ENCODE results near the gene CTU2. TPM values are rescaled to one million over a fixed set of nuclear protein-coding genes. Genes with fewer than 3 reads are reported as not detected.

CTU2 gene
- total and polyA plus RNA-seq, 2 donors (not counting 1 experiment from before 2014, with no cell fraction given): 18.4 to 23.7 TPM

GRCh38 chr16:88733630-88734360, 27.5 kb downstream of the CTU2 start:
- no peaks in the 10 kb centered on the region for H3K27me3 Mint-ChIP-seq
- ATAC-seq (ENCODE audit: low read depth): no peak
- H3K9me3 Mint-ChIP-seq (ENCODE audit: insufficient read depth): no peaks in the 10 kb centered on the region
- no peak overlapping the region for H3K27ac Mint-ChIP-seq
- H3K4me1 Mint-ChIP-seq: peaks cover 5% of the 10 kb centered on the region
- Histone ChIP-seq H4K20me1 (ENCODE audit: control insufficient read depth, insufficient read depth, low read length, poor library complexity, severe bottlenecking) (peaks cover 27% of the 10 kb centered on the region), H3K4me3 (ENCODE audit: control extremely low read depth in 1 of 5, extremely low read depth in 1 of 5, insufficient read depth in 1 of 5, low read depth in 2 of 5, low read length in 4 of 5) (no peak overlapping the region), H3K27me3 (replicated peaks in 1 of 4; ENCODE audit: control extremely low read depth in 1 of 4, control insufficient read depth in 3 of 4, insufficient read depth in 4 of 4, low read length in 3 of 4) (no peaks in the 10 kb centered on the region), H3K4me1 (ENCODE audit: control insufficient read depth in 2 of 2, insufficient read depth in 2 of 2, low read length in 2 of 2) (peaks cover 5 to 18% of the 10 kb centered on the region in 2 donors), H3K4me2 (replicated peaks; ENCODE audit: low read depth, low read length, poor library complexity, severe bottlenecking) (no peak overlapping the region), H3K27ac (ENCODE audit: low read length in 2 of 2) (no peak overlapping the region), H3K9me3 (ENCODE audit: control extremely low read depth in 1 of 3, control insufficient read depth in 2 of 3, insufficient read depth in 1 of 3, low read length in 2 of 3) (no peaks in the 10 kb centered on the region), H3K9ac (ENCODE audit: low read length) (no peak overlapping the region), H3K36me3 (replicated peaks in 1 of 2; ENCODE audit: control extremely low read depth in 1 of 2, control insufficient read depth in 1 of 2, extremely low read depth in 1 of 2, insufficient read depth in 2 of 2, low read length in 1 of 2) (peaks cover 0 to 37% of the 10 kb centered on the region in 2 experiments), H2AFZ (ENCODE audit: insufficient read depth, low read depth, low read length, poor library complexity, severe bottlenecking) (no peak overlapping the region), H3K79me2 (ENCODE audit: control insufficient read depth, insufficient read depth, low read length) (peaks cover 11% of the 10 kb centered on the region)
- ChIA-PET POLR2A (no interaction called here), CTCF (interaction anchor here (0.7 to 5.0 kb wide), 5 partner anchors 10 to 474 kb away, joined by 3 to 50 read pairs (median 4); partner anchors contain the start of genes GALNS and TRAPPC2L)
- no peak for DNase-seq
- no peak for TF ChIP-seq EZH2 (IDR thresholded peaks at IDR 0.05; ENCODE audit: borderline replicate concordance, insufficient read depth, low read depth, low read length, poor library complexity, severe bottlenecking)
- TF ChIP-seq, protein P1, sequence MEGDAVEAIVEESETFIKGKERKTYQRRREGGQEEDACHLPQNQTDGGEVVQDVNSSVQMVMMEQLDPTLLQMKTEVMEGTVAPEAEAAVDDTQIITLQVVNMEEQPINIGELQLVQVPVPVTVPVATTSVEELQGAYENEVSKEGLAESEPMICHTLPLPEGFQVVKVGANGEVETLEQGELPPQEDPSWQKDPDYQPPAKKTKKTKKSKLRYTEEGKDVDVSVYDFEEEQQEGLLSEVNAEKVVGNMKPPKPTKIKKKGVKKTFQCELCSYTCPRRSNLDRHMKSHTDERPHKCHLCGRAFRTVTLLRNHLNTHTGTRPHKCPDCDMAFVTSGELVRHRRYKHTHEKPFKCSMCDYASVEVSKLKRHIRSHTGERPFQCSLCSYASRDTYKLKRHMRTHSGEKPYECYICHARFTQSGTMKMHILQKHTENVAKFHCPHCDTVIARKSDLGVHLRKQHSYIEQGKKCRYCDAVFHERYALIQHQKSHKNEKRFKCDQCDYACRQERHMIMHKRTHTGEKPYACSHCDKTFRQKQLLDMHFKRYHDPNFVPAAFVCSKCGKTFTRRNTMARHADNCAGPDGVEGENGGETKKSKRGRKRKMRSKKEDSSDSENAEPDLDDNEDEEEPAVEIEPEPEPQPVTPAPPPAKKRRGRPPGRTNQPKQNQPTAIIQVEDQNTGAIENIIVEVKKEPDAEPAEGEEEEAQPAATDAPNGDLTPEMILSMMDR (IDR thresholded peaks at IDR 0.05): no peak
- whole genome bisulfite sequencing (ENCODE audit: insufficient coverage): 91% methylated on average over 26 of the region's 27 CpGs
- intact Hi-C loops (cut with micrococcal nuclease): no loop called here
- H3K4me3 Mint-ChIP-seq: no peak overlapping the region

DNA sequence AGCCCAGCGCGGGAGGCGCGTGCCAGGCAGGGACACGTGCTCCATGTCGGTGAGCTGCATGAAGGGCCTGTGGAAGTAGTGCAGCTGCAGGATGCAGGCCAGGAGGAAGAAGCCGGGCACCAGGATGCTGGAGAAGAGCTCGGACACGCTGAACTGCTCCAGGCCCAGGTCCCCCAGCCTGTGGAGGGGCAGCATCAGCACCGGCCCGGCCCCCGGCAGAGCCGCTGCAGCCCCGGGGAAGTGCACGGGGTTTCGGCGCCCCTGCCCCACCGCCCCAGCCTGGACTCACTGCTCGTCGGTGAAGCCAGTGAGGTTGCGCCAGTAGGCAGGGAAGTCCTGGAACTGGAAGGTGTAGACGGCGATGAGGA, 28.0 kb downstream of the CTU2 start:
- no peak for TF ChIP-seq EZH2 (IDR thresholded peaks at IDR 0.05; ENCODE audit: borderline replicate concordance, insufficient read depth, low read depth, low read length, poor library complexity, severe bottlenecking)
- TF ChIP-seq, protein P1 (IDR thresholded peaks at IDR 0.05): no peak
- no peak overlapping the region for H3K4me2 ChIP-seq (replicated peaks; ENCODE audit: low read depth, low read length, poor library complexity, severe bottlenecking)
- ChIA-PET POLR2A (no interaction called here), CTCF (interaction anchor here (0.9 to 5.0 kb wide), 4 partner anchors 9 to 473 kb away, joined by 3 to 50 read pairs (median 4); partner anchors contain the start of genes GALNS and TRAPPC2L)
- no peak for DNase-seq
- H3K4me1 ChIP-seq (ENCODE audit: control insufficient read depth in 2 of 2, insufficient read depth in 2 of 2, low read length in 2 of 2): peaks cover 5 to 18% of the 10 kb centered on the region in 2 donors
- H3K9ac ChIP-seq (ENCODE audit: low read length): no peak overlapping the region
- WGBS (ENCODE audit: insufficient coverage): 95% methylated on average over 23 of the region's 23 CpGs
- Mint-ChIP-seq H3K4me1 (peaks cover 6% of the 10 kb centered on the region), H3K27ac (no peak overlapping the region), H3K9me3 (ENCODE audit: insufficient read depth) (no peaks in the 10 kb centered on the region), H3K27me3 (no peaks in the 10 kb centered on the region), H3K4me3 (no peak overlapping the region)
- H3K27ac ChIP-seq (ENCODE audit: low read length in 2 of 2): no peak overlapping the region
- no peaks in the 10 kb centered on the region for H3K9me3 ChIP-seq (ENCODE audit: control extremely low read depth in 1 of 3, control insufficient read depth in 2 of 3, insufficient read depth in 1 of 3, low read length in 2 of 3)
- intact Hi-C loops (cut with micrococcal nuclease): no loop called here
- H3K36me3 ChIP-seq (replicated peaks in 1 of 2; ENCODE audit: control extremely low read depth in 1 of 2, control insufficient read depth in 1 of 2, extremely low read depth in 1 of 2, insufficient read depth in 2 of 2, low read length in 1 of 2): peaks cover 0 to 37% of the 10 kb centered on the region in 2 experiments
- ATAC-seq (ENCODE audit: low read depth): no peak
- peaks cover 11% of the 10 kb centered on the region for H3K79me2 ChIP-seq (ENCODE audit: control insufficient read depth, insufficient read depth, low read length)
- no peak overlapping the region for H2AFZ ChIP-seq (ENCODE audit: insufficient read depth, low read depth, low read length, poor library complexity, severe bottlenecking)
- no peaks in the 10 kb centered on the region for H3K27me3 ChIP-seq (replicated peaks in 1 of 4; ENCODE audit: control extremely low read depth in 1 of 4, control insufficient read depth in 3 of 4, insufficient read depth in 4 of 4, low read length in 3 of 4)
- H4K20me1 ChIP-seq (ENCODE audit: control insufficient read depth, insufficient read depth, low read length, poor library complexity, severe bottlenecking): peaks cover 27% of the 10 kb centered on the region
- H3K4me3 ChIP-seq (ENCODE audit: control extremely low read depth in 1 of 5, extremely low read depth in 1 of 5, insufficient read depth in 1 of 5, low read depth in 2 of 5, low read length in 4 of 5): no peak overlapping the region
